Natural killer cell (primary cell): Measurements from ENCODE around the gene ERGIC3. TPM values are rescaled to one million over a fixed set of nuclear protein-coding genes. Genes with fewer than 3 reads are reported as not detected.

Experiments used
- ATAC-seq, 3 donors: fragments of 150-1000 bp in 2 of 3; fragments of 200-7000 bp in 1 of 3; cut with Tn5 transposase; 1 replicate in 1 of 3; 2 replicates in 2 of 3; pipeline ENCODE4 v1.10.0; 2021; ENCODE audit warnings: mild to moderate bottlenecking in 2 of 3, moderate library complexity in 2 of 3
- DNase-seq, 2 donors: peaks; one replicate each; pipeline versions ENCODE4 v3.0.0 to v3.0.0-alpha.2; 2013 to 2021; ENCODE audit warnings: mixed read lengths in 1 of 2
- H3K27ac ChIP-seq: one replicate; pipeline ENCODE4 v1.5.1; 2013; ENCODE audit warnings: mild to moderate bottlenecking, low read length
- H3K27me3 ChIP-seq: one replicate; pipeline ENCODE4 v1.6.1; 2013; ENCODE audit warnings: low read length; ENCODE audit not compliant: control insufficient read depth, insufficient read depth
- H3K36me3 ChIP-seq: one replicate; pipeline ENCODE4 v1.6.1; 2013; ENCODE audit warnings: low read length; ENCODE audit not compliant: control insufficient read depth, insufficient read depth
- H3K4me1 ChIP-seq: one replicate; pipeline ENCODE4 v1.6.1; 2013; ENCODE audit warnings: low read length; ENCODE audit not compliant: control insufficient read depth, insufficient read depth
- H3K4me3 ChIP-seq: one replicate; pipeline ENCODE4 v1.5.1; 2013; ENCODE audit warnings: low read length
- H3K9me3 ChIP-seq: one replicate; pipeline ENCODE4 v1.6.1; 2013; ENCODE audit warnings: low read length; ENCODE audit not compliant: control insufficient read depth, insufficient read depth
- H3K27ac Mint-ChIP-seq, 2 donors: one replicate each; pipeline ENCODE4 v1.8.0; 2022; ENCODE audit warnings: mild to moderate bottlenecking in 2 of 2, mixed read lengths in 2 of 2, moderate library complexity in 1 of 2
- H3K27me3 Mint-ChIP-seq, 2 donors: one replicate each; pipeline ENCODE4 v1.8.0; 2022; ENCODE audit warnings: low read depth in 2 of 2, mixed read lengths in 2 of 2
- H3K36me3 Mint-ChIP-seq: one replicate; pipeline ENCODE4 v1.8.0; 2022; ENCODE audit warnings: mixed read lengths
- H3K4me1 Mint-ChIP-seq, 2 donors: one replicate each; pipeline ENCODE4 v1.8.0; 2022; ENCODE audit warnings: mixed read lengths in 2 of 2
- H3K4me3 Mint-ChIP-seq: one replicate; pipeline ENCODE4 v1.8.0; 2022; ENCODE audit warnings: mild to moderate bottlenecking, moderate library complexity, mixed read lengths
- H3K9me3 Mint-ChIP-seq, 2 donors: one replicate each; pipeline ENCODE4 v1.8.0; 2022; ENCODE audit warnings: mixed read lengths in 2 of 2
- WGBS: methylation state at CpG from one replicate; pipeline ENCODE4 v1.1.7; 2013; ENCODE audit warnings: missing lambda C conversion rate; ENCODE audit not compliant: insufficient coverage; 5-methylcytosine and 5-hydroxymethylcytosine counted together
- intact Hi-C: fragments of 100-400 bp; cut with micrococcal nuclease; formaldehyde crosslinking; loops from one replicate; pipeline ENCODE4 v1.14.2; 2022
- total RNA-seq, 4 donors: library from RNA; stranded (reverse); fragments of 120-200 nt in 1 of 4; gene quantifications; one replicate each; pipeline versions ENCODE4 v1.2.3 to v1.2.4, GENCODE V29; 2013 to 2022
- TF ChIP-seq, protein P1 (sequence below): fragments of 200-600 bp; IDR thresholded peaks from one replicate; pipeline ENCODE4 v1.8.0; 2022; ENCODE audit warnings: antibody characterized with exemption

ERGIC3 gene
- total RNA-seq, 3 donors from 2014 or later (not counting 1 experiment from before 2014, with no cell fraction given): 128 to 130 (median 129) TPM

DNA sequence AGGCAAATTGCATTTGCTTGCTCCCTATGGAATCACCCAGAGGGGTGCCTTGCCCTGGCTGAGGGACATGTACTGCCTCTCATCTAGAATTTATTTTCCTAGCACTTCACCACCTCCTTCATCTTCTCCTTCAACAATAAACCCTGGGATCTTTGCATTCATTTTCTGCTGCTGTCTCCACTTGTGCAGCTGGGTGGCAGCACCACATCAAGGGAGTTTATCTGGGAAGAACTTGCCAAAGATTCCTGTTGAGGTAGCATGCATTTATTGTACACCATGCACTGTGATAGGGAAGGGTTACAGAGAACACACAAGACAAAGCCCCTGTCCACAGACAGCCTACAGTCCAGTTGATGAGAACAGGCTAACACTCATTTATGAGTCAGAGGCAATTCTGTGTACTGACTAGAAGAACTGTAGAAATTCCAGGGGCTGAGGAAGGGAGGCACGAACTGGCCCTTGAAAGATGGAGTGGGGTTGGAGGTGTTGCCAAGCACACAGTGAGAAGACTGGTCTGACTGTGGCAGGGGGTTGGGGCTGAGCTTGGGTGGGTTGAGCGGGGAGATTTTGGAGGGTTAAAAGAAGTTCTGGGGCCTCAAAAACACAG is 30.0 kb upstream of the ERGIC3 start:
- 96% methylated on average over 2 of the region's 2 CpGs for WGBS
- DNase-seq: peak in 1 of 2 donors; percentile 16
- H3K27me3 Mint-ChIP-seq: no peaks in the 10 kb centered on the region
- no peaks in the 10 kb centered on the region for H3K9me3 ChIP-seq
- H3K4me1 ChIP-seq: no peaks in the 10 kb centered on the region
- no peaks in the 10 kb centered on the region for H3K27me3 ChIP-seq
- ATAC-seq: no peak
- H3K4me3 ChIP-seq: no peak overlapping the region
- H3K4me3 Mint-ChIP-seq: no peak overlapping the region
- TF ChIP-seq, protein P1, sequence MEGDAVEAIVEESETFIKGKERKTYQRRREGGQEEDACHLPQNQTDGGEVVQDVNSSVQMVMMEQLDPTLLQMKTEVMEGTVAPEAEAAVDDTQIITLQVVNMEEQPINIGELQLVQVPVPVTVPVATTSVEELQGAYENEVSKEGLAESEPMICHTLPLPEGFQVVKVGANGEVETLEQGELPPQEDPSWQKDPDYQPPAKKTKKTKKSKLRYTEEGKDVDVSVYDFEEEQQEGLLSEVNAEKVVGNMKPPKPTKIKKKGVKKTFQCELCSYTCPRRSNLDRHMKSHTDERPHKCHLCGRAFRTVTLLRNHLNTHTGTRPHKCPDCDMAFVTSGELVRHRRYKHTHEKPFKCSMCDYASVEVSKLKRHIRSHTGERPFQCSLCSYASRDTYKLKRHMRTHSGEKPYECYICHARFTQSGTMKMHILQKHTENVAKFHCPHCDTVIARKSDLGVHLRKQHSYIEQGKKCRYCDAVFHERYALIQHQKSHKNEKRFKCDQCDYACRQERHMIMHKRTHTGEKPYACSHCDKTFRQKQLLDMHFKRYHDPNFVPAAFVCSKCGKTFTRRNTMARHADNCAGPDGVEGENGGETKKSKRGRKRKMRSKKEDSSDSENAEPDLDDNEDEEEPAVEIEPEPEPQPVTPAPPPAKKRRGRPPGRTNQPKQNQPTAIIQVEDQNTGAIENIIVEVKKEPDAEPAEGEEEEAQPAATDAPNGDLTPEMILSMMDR: no peak
- H3K27ac Mint-ChIP-seq: no peak overlapping the region
- H3K27ac ChIP-seq: no peak overlapping the region
- H3K36me3 Mint-ChIP-seq: no peaks in the 10 kb centered on the region
- peaks cover 76% of the 10 kb centered on the region for H3K36me3 ChIP-seq
- H3K4me1 Mint-ChIP-seq: peaks cover 8 to 9% of the 10 kb centered on the region in 2 donors
- H3K9me3 Mint-ChIP-seq: no peaks in the 10 kb centered on the region
- intact Hi-C loops: no loop called here

DNA sequence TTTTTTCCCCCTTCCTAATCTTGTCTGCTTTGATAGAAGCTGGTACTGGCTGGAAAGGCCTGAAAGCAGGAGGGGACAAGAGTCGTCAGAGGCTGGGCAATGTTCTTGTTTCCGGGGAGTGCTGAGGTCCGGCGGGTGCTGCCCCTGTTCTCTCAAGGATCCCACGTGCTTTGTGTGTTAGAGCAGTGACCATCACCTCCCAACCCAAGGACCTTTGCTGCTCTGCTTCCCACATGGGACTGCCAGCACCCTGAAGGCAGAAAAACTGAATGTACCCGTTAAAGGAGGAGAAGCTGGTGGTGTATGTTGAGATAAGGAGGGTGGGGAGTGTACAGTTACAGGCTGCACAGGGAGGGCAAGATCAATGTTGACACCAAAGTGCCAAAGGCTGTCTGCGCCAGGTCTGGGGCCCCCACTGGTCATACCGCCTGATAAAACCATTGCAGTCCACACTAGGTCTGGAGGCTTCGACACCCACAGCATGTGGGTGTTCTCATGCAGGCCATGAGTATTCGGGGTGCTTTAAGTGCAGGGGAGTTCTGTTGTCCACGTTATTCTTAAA is 27.4 kb upstream of the ERGIC3 start:
- DNase-seq: no peak
- TF ChIP-seq, protein P1: no peak
- Mint-ChIP-seq H3K27me3 (no peaks in the 10 kb centered on the region), H3K4me1 (peaks cover 0 to 10% of the 10 kb centered on the region in 2 donors), H3K4me3 (no peak overlapping the region), H3K36me3 (no peaks in the 10 kb centered on the region), H3K9me3 (no peaks in the 10 kb centered on the region), H3K27ac (peak overlapping the region in 1 of 2 donors; percentile 57)
- H3K4me1 ChIP-seq: no peaks in the 10 kb centered on the region
- intact Hi-C loops: no loop called here
- no peak overlapping the region for H3K27ac ChIP-seq
- 96% methylated on average over 11 of the region's 11 CpGs for WGBS
- H3K4me3 ChIP-seq: no peak overlapping the region
- H3K27me3 ChIP-seq: no peaks in the 10 kb centered on the region
- H3K36me3 ChIP-seq: peaks cover 53% of the 10 kb centered on the region
- no peaks in the 10 kb centered on the region for H3K9me3 ChIP-seq
- ATAC-seq: no peak

DNA sequence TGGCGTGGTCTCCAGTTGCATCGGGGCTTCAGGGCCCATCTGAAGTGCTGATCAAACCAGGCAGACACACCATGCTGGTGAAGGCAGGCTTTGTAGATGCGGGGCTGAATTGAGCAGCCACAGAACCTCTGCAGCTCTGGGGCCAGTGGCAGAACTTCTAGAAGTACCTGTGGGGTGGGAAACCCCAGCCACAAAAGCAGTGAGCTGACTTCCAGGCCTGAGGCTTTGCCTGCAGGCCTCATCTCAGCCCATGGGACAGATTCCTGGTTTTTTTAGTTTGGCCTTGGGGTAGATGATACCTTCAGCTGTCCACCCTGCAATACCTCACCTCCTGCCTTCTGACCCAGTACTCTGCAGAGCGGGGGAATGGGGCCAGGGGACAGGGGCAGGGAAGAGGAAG is 26.5 kb upstream of the ERGIC3 start:
- peaks cover 45% of the 10 kb centered on the region for H3K36me3 ChIP-seq
- peak overlapping the region in 1 of 2 donors; percentile 42 for H3K27ac Mint-ChIP-seq

More for the DNA sequence above, 26.5 kb upstream of the ERGIC3 start:
- intact Hi-C loops: no loop called here
- Histone ChIP-seq H3K27ac (no peak overlapping the region), H3K27me3 (no peaks in the 10 kb centered on the region), H3K9me3 (no peaks in the 10 kb centered on the region), H3K4me3 (no peak overlapping the region), H3K4me1 (no peaks in the 10 kb centered on the region)
- WGBS: 97% methylated on average over 4 of the region's 4 CpGs
- ATAC-seq (no peak), DNase-seq (no peak)
- no peaks in the 10 kb centered on the region for H3K27me3 Mint-ChIP-seq
- no peaks in the 10 kb centered on the region for H3K9me3 Mint-ChIP-seq
- H3K36me3 Mint-ChIP-seq: no peaks in the 10 kb centered on the region
- H3K4me3 Mint-ChIP-seq: no peak overlapping the region
- peaks cover 0 to 10% of the 10 kb centered on the region in 2 donors for H3K4me1 Mint-ChIP-seq
- TF ChIP-seq, protein P1: no peak
